Measurements from ENCODE around the gene HPS4.

Gene HPS4

GRCh38 chr22:26406118-26406517 lies 77.5 kb downstream of the HPS4 start:
- peak; percentile 39 for DNase-seq

- no peak for DNase-seq
Observed at GRCh38 chr22:26404851-26405421, 78.6 kb downstream of the HPS4 start.

- DNase-seq, result no peak
Observed at GRCh38 chr22:26401726-26402125, 81.9 kb downstream of the HPS4 start.

All from NCI-H1105 treated with DMSO at 0.1 percent for 48 hours (cell line).